ENCODE measurements around the gene UBE2G2. TPM values are rescaled to one million over a fixed set of nuclear protein-coding genes. Genes with fewer than 3 reads are reported as not detected.

Gene UBE2G2
- total and polyA plus RNA-seq, 4 donors: 27.4 to 83.5 (median 40.9) TPM

DNA sequence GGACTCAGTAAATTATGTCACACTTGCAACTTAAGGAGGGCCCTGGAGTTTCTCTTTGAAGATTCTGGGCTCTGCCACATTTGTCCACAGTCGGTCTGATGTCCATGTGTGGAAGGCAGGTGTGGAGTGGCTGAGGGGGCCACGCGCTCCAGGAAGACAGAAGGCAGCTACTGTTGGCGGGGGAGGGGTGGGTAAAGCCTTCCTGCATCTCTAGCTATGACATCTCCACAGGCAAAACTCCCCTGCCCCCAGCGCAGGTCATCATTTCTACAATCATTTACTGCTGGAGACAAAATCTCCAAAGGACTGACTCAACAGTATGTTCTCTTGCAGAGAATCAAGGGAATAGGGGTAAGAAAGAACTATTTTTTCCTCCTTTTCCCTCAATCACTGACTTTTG is 78.9 kb downstream of the UBE2G2 start:
- Histone ChIP-seq H3K27ac (ENCODE audit: low read depth in 1 of 2, low read length in 2 of 2) (no peak overlapping the region), H3K36me3 (ENCODE audit: control insufficient read depth in 4 of 4, insufficient read depth in 3 of 4, low read depth in 1 of 4, low read length in 3 of 4) (no peaks in the 10 kb centered on the region), H3K9me3 (ENCODE audit: control insufficient read depth in 4 of 4, low read length in 3 of 4) (no peaks in the 10 kb centered on the region), H3K4me1 (ENCODE audit: control insufficient read depth in 4 of 4, insufficient read depth in 4 of 4, low read length in 3 of 4) (peaks cover 0 to 3% (median 0%) of the 10 kb centered on the region in 4 donors), H3K27me3 (ENCODE audit: control insufficient read depth in 4 of 4, insufficient read depth in 4 of 4, low read length in 3 of 4) (peaks cover 0 to 19% (median 7%) of the 10 kb centered on the region in 4 donors), H3K9ac (ENCODE audit: low read depth in 1 of 2, low read length in 2 of 2) (no peak overlapping the region), H3K4me3 (ENCODE audit: low read depth in 1 of 3, low read length in 3 of 3) (no peak overlapping the region)
- DNase-seq (ENCODE audit: low spot score): no peak
- TF ChIP-seq, protein P1, sequence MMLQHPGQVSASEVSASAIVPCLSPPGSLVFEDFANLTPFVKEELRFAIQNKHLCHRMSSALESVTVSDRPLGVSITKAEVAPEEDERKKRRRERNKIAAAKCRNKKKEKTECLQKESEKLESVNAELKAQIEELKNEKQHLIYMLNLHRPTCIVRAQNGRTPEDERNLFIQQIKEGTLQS (IDR thresholded peaks at IDR 0.05): no peak
- no peak for TF ChIP-seq GABPA (IDR thresholded peaks at IDR 0.05 in 1 of 2, conservative IDR thresholded peaks at IDR 0.05 in 1 of 2)
- TF ChIP-seq, protein P2, sequence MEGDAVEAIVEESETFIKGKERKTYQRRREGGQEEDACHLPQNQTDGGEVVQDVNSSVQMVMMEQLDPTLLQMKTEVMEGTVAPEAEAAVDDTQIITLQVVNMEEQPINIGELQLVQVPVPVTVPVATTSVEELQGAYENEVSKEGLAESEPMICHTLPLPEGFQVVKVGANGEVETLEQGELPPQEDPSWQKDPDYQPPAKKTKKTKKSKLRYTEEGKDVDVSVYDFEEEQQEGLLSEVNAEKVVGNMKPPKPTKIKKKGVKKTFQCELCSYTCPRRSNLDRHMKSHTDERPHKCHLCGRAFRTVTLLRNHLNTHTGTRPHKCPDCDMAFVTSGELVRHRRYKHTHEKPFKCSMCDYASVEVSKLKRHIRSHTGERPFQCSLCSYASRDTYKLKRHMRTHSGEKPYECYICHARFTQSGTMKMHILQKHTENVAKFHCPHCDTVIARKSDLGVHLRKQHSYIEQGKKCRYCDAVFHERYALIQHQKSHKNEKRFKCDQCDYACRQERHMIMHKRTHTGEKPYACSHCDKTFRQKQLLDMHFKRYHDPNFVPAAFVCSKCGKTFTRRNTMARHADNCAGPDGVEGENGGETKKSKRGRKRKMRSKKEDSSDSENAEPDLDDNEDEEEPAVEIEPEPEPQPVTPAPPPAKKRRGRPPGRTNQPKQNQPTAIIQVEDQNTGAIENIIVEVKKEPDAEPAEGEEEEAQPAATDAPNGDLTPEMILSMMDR (IDR thresholded peaks at IDR 0.05; ENCODE audit: low read depth, low read length, missing input control): no peak
- TF ChIP-seq, protein P3, sequence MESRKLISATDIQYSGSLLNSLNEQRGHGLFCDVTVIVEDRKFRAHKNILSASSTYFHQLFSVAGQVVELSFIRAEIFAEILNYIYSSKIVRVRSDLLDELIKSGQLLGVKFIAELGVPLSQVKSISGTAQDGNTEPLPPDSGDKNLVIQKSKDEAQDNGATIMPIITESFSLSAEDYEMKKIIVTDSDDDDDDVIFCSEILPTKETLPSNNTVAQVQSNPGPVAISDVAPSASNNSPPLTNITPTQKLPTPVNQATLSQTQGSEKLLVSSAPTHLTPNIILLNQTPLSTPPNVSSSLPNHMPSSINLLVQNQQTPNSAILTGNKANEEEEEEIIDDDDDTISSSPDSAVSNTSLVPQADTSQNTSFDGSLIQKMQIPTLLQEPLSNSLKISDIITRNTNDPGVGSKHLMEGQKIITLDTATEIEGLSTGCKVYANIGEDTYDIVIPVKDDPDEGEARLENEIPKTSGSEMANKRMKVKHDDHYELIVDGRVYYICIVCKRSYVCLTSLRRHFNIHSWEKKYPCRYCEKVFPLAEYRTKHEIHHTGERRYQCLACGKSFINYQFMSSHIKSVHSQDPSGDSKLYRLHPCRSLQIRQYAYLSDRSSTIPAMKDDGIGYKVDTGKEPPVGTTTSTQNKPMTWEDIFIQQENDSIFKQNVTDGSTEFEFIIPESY (IDR thresholded peaks at IDR 0.05): no peak
- no peak for TF ChIP-seq FOXA2 (IDR thresholded peaks at IDR 0.05)
- TF ChIP-seq, protein P4, sequence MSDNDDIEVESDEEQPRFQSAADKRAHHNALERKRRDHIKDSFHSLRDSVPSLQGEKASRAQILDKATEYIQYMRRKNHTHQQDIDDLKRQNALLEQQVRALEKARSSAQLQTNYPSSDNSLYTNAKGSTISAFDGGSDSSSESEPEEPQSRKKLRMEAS (IDR thresholded peaks at IDR 0.05): no peak
- 63% methylated on average over 5 of the region's 5 CpGs for WGBS

DNA sequence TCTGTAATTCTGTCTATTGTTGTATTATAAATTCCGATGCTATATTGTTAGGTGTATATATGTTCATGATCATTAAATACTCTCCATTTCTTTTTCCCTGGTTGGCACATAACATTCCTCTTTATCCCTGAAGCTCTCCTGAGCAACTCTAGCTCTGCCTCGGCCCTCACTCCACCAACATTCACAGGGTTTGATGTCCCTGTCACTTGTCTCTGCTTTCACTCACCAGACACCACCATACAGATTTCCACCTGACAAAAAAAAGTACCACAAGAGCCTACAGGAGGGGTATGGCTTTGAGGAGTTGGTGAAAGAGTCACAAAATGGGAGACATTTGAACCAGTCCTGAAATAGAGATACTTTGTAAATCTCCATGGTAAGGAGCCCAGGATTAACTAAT is 81.5 kb downstream of the UBE2G2 start:
- 86% methylated on average over 2 of the region's 2 CpGs for WGBS

More for the DNA sequence above, 81.5 kb downstream of the UBE2G2 start:
- Histone ChIP-seq H3K27me3 (ENCODE audit: control insufficient read depth in 4 of 4, insufficient read depth in 4 of 4, low read length in 3 of 4) (peaks cover 0 to 23% (median 5%) of the 10 kb centered on the region in 4 donors), H3K4me1 (ENCODE audit: control insufficient read depth in 4 of 4, insufficient read depth in 4 of 4, low read length in 3 of 4) (peaks cover 0 to 3% (median 0%) of the 10 kb centered on the region in 4 donors), H3K4me3 (ENCODE audit: low read depth in 1 of 3, low read length in 3 of 3) (no peak overlapping the region), H3K36me3 (ENCODE audit: control insufficient read depth in 4 of 4, insufficient read depth in 3 of 4, low read depth in 1 of 4, low read length in 3 of 4) (no peaks in the 10 kb centered on the region), H3K9me3 (ENCODE audit: control insufficient read depth in 4 of 4, low read length in 3 of 4) (no peaks in the 10 kb centered on the region), H3K27ac (ENCODE audit: low read depth in 1 of 2, low read length in 2 of 2) (no peak overlapping the region), H3K9ac (ENCODE audit: low read depth in 1 of 2, low read length in 2 of 2) (no peak overlapping the region)
- TF ChIP-seq HNF4A (conservative IDR thresholded peaks at IDR 0.05): no peak
- DNase-seq (ENCODE audit: low spot score): no peak

Other genes with a start within 250 kb of the UBE2G2 start
- gene KRTAP10-3, start 243.0 kb downstream of the UBE2G2 start, total RNA-seq: not detected
- gene KRTAP10-3, start 243.0 kb downstream of the UBE2G2 start, polyA plus RNA-seq: not detected
- not detected for gene KRTAP10-4, start 228.1 kb downstream of the UBE2G2 start, total RNA-seq
- not detected for gene KRTAP10-4, start 228.1 kb downstream of the UBE2G2 start, polyA plus RNA-seq
- gene KRTAP10-5, start 221.2 kb downstream of the UBE2G2 start, total RNA-seq: not detected
- not detected for gene KRTAP10-5, start 221.2 kb downstream of the UBE2G2 start, polyA plus RNA-seq
- gene KRTAP10-6, start 209.3 kb downstream of the UBE2G2 start, total RNA-seq: not detected
- gene KRTAP10-6, start 209.3 kb downstream of the UBE2G2 start, polyA plus RNA-seq: not detected
- not detected for gene KRTAP10-7, start 201.2 kb downstream of the UBE2G2 start, total RNA-seq
- gene KRTAP10-7, start 201.2 kb downstream of the UBE2G2 start, polyA plus RNA-seq: not detected
- not detected for gene KRTAP10-8, start 189.7 kb downstream of the UBE2G2 start, total RNA-seq
- gene KRTAP10-8, start 189.7 kb downstream of the UBE2G2 start, polyA plus RNA-seq: not detected
- gene KRTAP10-9, start 174.7 kb downstream of the UBE2G2 start, total RNA-seq: not detected
- gene KRTAP10-9, start 174.7 kb downstream of the UBE2G2 start, polyA plus RNA-seq: not detected
- not detected for gene KRTAP10-10, start 164.5 kb downstream of the UBE2G2 start, total RNA-seq
- not detected for gene KRTAP10-10, start 164.5 kb downstream of the UBE2G2 start, polyA plus RNA-seq
- not detected for gene KRTAP10-11, start 155.4 kb downstream of the UBE2G2 start, total RNA-seq
- gene KRTAP10-11, start 155.4 kb downstream of the UBE2G2 start, polyA plus RNA-seq: not detected
- gene KRTAP12-4, start 147.2 kb downstream of the UBE2G2 start, total RNA-seq: not detected
- gene KRTAP12-4, start 147.2 kb downstream of the UBE2G2 start, polyA plus RNA-seq: not detected
- gene KRTAP12-3, start 143.9 kb downstream of the UBE2G2 start, total RNA-seq: not detected
- not detected for gene KRTAP12-3, start 143.9 kb downstream of the UBE2G2 start, polyA plus RNA-seq
- gene KRTAP12-2, start 134.9 kb downstream of the UBE2G2 start, total RNA-seq: not detected
- gene KRTAP12-2, start 134.9 kb downstream of the UBE2G2 start, polyA plus RNA-seq: not detected
- not detected for gene KRTAP12-1, start 119.7 kb downstream of the UBE2G2 start, total RNA-seq
- not detected for gene KRTAP12-1, start 119.7 kb downstream of the UBE2G2 start, polyA plus RNA-seq
- gene KRTAP10-12, start 104.6 kb downstream of the UBE2G2 start, total RNA-seq: not detected
- gene KRTAP10-12, start 104.6 kb downstream of the UBE2G2 start, polyA plus RNA-seq: not detected
- under 1 TPM in 1 of 2 donors, not detected in 1; under 0.01 TPM for gene TSPEAR, start 90.2 kb downstream of the UBE2G2 start, total RNA-seq
- under 1 TPM; 0.01 to 0.14 TPM for gene TSPEAR, start 90.2 kb downstream of the UBE2G2 start, polyA plus RNA-seq
- 10 to 100 TPM; 35.1 to 39.9 TPM for gene SUMO3, start 16.2 kb upstream of the UBE2G2 start, total RNA-seq
- gene SUMO3, start 16.2 kb upstream of the UBE2G2 start, polyA plus RNA-seq: 10 to 100 TPM; 41.4 to 51.0 TPM
- 10 to 100 TPM; 86.8 to 94.0 TPM for gene PTTG1IP, start 71.9 kb upstream of the UBE2G2 start, total RNA-seq
- 10 to 100 TPM; 62.0 to 72.8 TPM for gene PTTG1IP, start 71.9 kb upstream of the UBE2G2 start, polyA plus RNA-seq
- 10 to 100 TPM; 33.8 to 50.6 TPM for gene ITGB2, start 119.1 kb upstream of the UBE2G2 start, total RNA-seq
- 10 to 100 TPM in 1 of 2 donors, 1 to 10 TPM in 1; 9.6 to 23.6 TPM for gene ITGB2, start 119.1 kb upstream of the UBE2G2 start, polyA plus RNA-seq
- 1 to 10 TPM; 7.5 to 7.7 TPM for gene SLX9, start 138.2 kb upstream of the UBE2G2 start, total RNA-seq
- gene SLX9, start 138.2 kb upstream of the UBE2G2 start, polyA plus RNA-seq: 10 to 100 TPM; 16.6 to 20.3 TPM